SU-DHL-6 (cell line): ENCODE results near the gene PRKCA.

Experiments
- H2AFZ ChIP-seq: fragments of 200-600 bp; sonication (generic); 2 replicates; pipeline ENCODE4 v1.6.1; 2014; ENCODE audit warnings: low read depth, mild to moderate bottlenecking, moderate library complexity, mixed read lengths, antibody characterized with exemption, low read length; ENCODE audit not compliant: severe bottlenecking
- H3F3A ChIP-seq: fragments of 200-600 bp; shearing (Covaris generic); 2 replicates; pipeline ENCODE4 v1.6.0; 2016; ENCODE audit warnings: antibody characterized with exemption, mild to moderate bottlenecking; ENCODE audit not compliant: insufficient read depth
- H3K27ac ChIP-seq: fragments of 200-600 bp; sonication (generic); 2 replicates; pipeline ENCODE4 v1.5.1; 2016; ENCODE audit warnings: low read depth, mild to moderate bottlenecking, low read length, moderate library complexity, mixed read lengths
- H3K27me3 ChIP-seq: fragments of 200-600 bp; sonication (generic), shearing (Covaris generic); 2 replicates; pipeline ENCODE4 v1.6.0; 2014; ENCODE audit warnings: mild to moderate bottlenecking, low read length
- H3K36me3 ChIP-seq: fragments of 200-600 bp; sonication (generic); 2 replicates; pipeline ENCODE4 v1.6.1; 2014; ENCODE audit warnings: mild to moderate bottlenecking, low read length, mixed read lengths
- H3K4me2 ChIP-seq: fragments of 300-600, 200-600 bp; shearing (Covaris generic), sonication (generic); 2 replicates; pipeline ENCODE4 v1.6.0; 2014; ENCODE audit warnings: low read length, low read depth, mild to moderate bottlenecking; ENCODE audit not compliant: poor library complexity, severe bottlenecking
- H3K4me3 ChIP-seq: fragments of 200-600 bp; sonication (generic); 2 replicates; pipeline ENCODE4 v1.5.1; 2014; ENCODE audit warnings: antibody characterized with exemption, low read length, mild to moderate bottlenecking, mixed read lengths; ENCODE audit not compliant: insufficient read depth, poor library complexity, severe bottlenecking
- H3K79me2 ChIP-seq: fragments of 200-600 bp; sonication (generic); 2 replicates; pipeline ENCODE4 v1.6.1; 2014; ENCODE audit warnings: mild to moderate bottlenecking, low read length, moderate library complexity; ENCODE audit not compliant: insufficient read depth
- H3K9ac ChIP-seq: fragments of 200-600 bp; sonication (generic); 2 replicates; pipeline ENCODE4 v1.7.0; 2014; ENCODE audit warnings: mild to moderate bottlenecking, low read length
- H3K9me2 ChIP-seq: fragments of 200-600 bp; sonication (generic); replicated peaks from 2 replicates; pipeline ENCODE4 v1.6.1; 2014; ENCODE audit warnings: low read length; ENCODE audit not compliant: insufficient read depth
- H3K9me3 ChIP-seq: fragments of 200-600 bp; sonication (generic); 2 replicates; pipeline ENCODE4 v1.6.1; 2014; ENCODE audit warnings: low read length, mixed read lengths; ENCODE audit not compliant: insufficient read depth
- H4K20me1 ChIP-seq: fragments of 200-600 bp; sonication (generic); 2 replicates; pipeline ENCODE4 v1.6.1; 2014; ENCODE audit warnings: low read depth, mild to moderate bottlenecking, antibody characterized with exemption, low read length, moderate library complexity, mixed read lengths
- EZH2phosphoT487 ChIP-seq: fragments of 200-600 bp; sonication (generic), shearing (Covaris generic); conservative IDR thresholded peaks from 2 replicates; pipeline ENCODE4 v1.6.1; 2018; ENCODE audit warnings: mild to moderate bottlenecking, antibody characterized with exemption, low read length, moderate library complexity, mixed read lengths
- TF ChIP-seq, protein P1 (sequence below): fragments of 200-600 bp; sonication (generic); IDR thresholded peaks from one replicate; pipeline ENCODE4 v1.5.1; 2017; ENCODE audit warnings: antibody characterized with exemption, mild to moderate bottlenecking, low read length, moderate library complexity; ENCODE audit not compliant: insufficient read depth, poor library complexity, severe bottlenecking

PRKCA gene

DNA sequence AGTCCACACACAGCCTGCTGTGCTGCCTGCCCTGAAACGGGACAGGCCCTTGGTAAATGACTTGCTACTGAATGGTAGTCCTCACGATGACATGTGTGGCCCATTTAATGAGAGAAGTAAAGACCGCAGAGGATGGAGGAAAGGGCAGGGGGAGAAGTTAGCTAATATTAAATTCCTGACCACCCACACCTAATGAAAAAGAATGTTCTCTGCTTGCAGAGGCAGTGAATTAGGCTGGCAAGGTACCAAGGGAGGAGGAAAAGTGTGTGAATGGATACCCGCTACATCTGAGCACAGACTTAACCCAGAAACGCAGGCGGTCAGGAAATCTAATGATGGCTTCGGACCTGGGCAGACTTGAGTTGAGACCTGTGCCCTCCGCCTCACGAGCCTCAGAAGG lies 141.2 kb downstream of the PRKCA start:
- Histone ChIP-seq H4K20me1 (no peaks in the 10 kb centered on the region), H3K27ac (peak overlapping the region; percentile 100)

DNA sequence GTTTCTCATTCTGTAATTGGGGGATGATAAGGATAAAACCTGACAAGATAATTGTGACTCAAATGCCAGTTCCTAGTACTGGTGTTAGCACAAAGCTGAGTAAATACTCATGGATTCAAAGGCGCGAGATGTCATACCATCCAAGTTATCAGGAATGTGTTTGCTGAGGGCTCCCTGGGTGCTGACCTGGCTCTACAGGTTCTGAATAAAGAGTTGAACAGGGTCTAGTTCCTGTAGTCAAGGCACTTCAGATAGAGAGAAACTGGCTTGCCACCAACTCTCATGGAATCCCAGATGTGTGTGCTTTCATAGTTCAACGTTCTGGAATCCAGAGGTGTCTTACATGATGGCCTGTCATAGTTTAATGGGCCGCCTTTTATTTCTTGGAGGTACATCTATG lies 141.6 kb downstream of the PRKCA start:
- Histone ChIP-seq H3K9ac (peak overlapping the region; percentile 63), H3K79me2 (peaks cover 86% of the 10 kb centered on the region), H3K9me3 (no peaks in the 10 kb centered on the region), H3K4me3 (peak overlapping the region; percentile 44), H3F3A (peaks cover 75% of the 10 kb centered on the region), H2AFZ (no peak overlapping the region), H3K36me3 (no peaks in the 10 kb centered on the region), H3K27ac (peak overlapping the region; percentile 100), H3K9me2 (no peaks in the 10 kb centered on the region), H4K20me1 (no peaks in the 10 kb centered on the region), H3K4me2 (peak overlapping the region; percentile 82), H3K27me3 (no peaks in the 10 kb centered on the region)
- TF ChIP-seq, protein P1, sequence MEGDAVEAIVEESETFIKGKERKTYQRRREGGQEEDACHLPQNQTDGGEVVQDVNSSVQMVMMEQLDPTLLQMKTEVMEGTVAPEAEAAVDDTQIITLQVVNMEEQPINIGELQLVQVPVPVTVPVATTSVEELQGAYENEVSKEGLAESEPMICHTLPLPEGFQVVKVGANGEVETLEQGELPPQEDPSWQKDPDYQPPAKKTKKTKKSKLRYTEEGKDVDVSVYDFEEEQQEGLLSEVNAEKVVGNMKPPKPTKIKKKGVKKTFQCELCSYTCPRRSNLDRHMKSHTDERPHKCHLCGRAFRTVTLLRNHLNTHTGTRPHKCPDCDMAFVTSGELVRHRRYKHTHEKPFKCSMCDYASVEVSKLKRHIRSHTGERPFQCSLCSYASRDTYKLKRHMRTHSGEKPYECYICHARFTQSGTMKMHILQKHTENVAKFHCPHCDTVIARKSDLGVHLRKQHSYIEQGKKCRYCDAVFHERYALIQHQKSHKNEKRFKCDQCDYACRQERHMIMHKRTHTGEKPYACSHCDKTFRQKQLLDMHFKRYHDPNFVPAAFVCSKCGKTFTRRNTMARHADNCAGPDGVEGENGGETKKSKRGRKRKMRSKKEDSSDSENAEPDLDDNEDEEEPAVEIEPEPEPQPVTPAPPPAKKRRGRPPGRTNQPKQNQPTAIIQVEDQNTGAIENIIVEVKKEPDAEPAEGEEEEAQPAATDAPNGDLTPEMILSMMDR, result no peak
- no peak for TF ChIP-seq EZH2phosphoT487

More for the DNA sequence above, 141.2 kb downstream of the PRKCA start:
- no peaks in the 10 kb centered on the region for H3K27me3 ChIP-seq
- H3K9me2 ChIP-seq, result no peaks in the 10 kb centered on the region
- peaks cover 86% of the 10 kb centered on the region for H3K79me2 ChIP-seq
- peak overlapping the region; percentile 82 for H3K4me2 ChIP-seq
- no peaks in the 10 kb centered on the region for H3K36me3 ChIP-seq
- H3F3A ChIP-seq, result peaks cover 75% of the 10 kb centered on the region
- no peaks in the 10 kb centered on the region; the same call in 1 of the 2 replicates for H3K9me3 ChIP-seq
- TF ChIP-seq, protein P1, result no peak
- no peak for TF ChIP-seq EZH2phosphoT487
- H3K4me3 ChIP-seq, result no peak overlapping the region
- H3K9ac ChIP-seq, result peak overlapping the region; percentile 63
- H2AFZ ChIP-seq, result no peak overlapping the region

DNA sequence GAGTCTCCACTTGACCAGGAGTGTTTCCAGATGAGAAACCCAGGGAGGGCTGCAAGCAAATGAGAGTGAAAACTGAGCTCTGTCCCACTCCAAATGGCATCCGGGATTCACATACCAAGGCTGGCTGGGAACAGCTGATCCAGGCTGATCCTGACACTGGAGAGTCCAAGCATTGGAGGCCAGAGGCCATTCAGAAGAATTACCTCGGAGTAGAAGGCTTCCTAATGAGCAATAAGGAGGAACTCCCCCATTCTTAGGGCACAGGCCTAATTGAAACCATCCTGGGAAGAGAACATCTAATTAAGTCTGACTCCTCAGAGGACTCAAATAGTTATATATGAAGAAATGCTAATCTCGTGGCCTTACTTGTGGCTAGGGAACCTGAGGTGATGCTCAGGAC lies 142.8 kb downstream of the PRKCA start:
- TF ChIP-seq, protein P1, result no peak
- no peak for TF ChIP-seq EZH2phosphoT487
- no peaks in the 10 kb centered on the region for H3K9me3 ChIP-seq
- peak overlapping the region; percentile 44 for H3K4me3 ChIP-seq
- H2AFZ ChIP-seq, result no peak overlapping the region
- H3K9me2 ChIP-seq, result no peaks in the 10 kb centered on the region
- H3K79me2 ChIP-seq, result peaks cover 86% of the 10 kb centered on the region
- H3K36me3 ChIP-seq, result no peaks in the 10 kb centered on the region
- no peaks in the 10 kb centered on the region for H3K27me3 ChIP-seq
- no peaks in the 10 kb centered on the region for H4K20me1 ChIP-seq
- peaks cover 77% of the 10 kb centered on the region for H3F3A ChIP-seq
- peak overlapping the region; percentile 82 for H3K4me2 ChIP-seq
- H3K9ac ChIP-seq, result peak overlapping the region; percentile 63
- peak overlapping the region; percentile 100 for H3K27ac ChIP-seq
